Mammary epithelial cell (primary cell): ENCODE results near the gene TRIM60.

Source experiments
- CTCF ChIP-seq, 2 donors: IDR thresholded peaks in 1 of 2; conservative IDR thresholded peaks in 1 of 2; 2 replicates each; pipeline ENCODE4 v1.5.1; 2011 to 2012; ENCODE audit warnings: inconsistent platforms in 2 of 2, low read length in 2 of 2, mild to moderate bottlenecking in 2 of 2, control low read depth in 1 of 2, low read depth in 1 of 2; ENCODE audit not compliant: insufficient read depth in 1 of 2; ENCODE audit errors: extremely low read depth in 1 of 2
- EZH2 ChIP-seq: IDR thresholded peaks from 2 replicates; pipeline ENCODE4 v1.6.1; 2012; ENCODE audit warnings: low read length, inconsistent platforms, borderline replicate concordance

GRCh38 chr4:165052627-165053026, 20.8 kb downstream of the TRIM60 start:
- TF ChIP-seq CTCF (conservative IDR thresholded peaks at IDR 0.05 in 1 of 2, IDR thresholded peaks at IDR 0.05 in 1 of 2; ENCODE audit: extremely low read depth in 1 of 2, insufficient read depth in 1 of 2, low read depth in 1 of 2, low read length in 2 of 2) (no peak), EZH2 (no peak)
